PC-3 (cell line): ENCODE data around the gene STX17.

Source experiments
- EZH2 ChIP-seq: fragments of 300-600 bp; sonication (generic); IDR thresholded peaks from one replicate; pipeline ENCODE4 v1.6.1; 2017; ENCODE audit warnings: antibody characterized with exemption, mild to moderate bottlenecking, low read length; ENCODE audit not compliant: unreplicated experiment
- TF ChIP-seq, protein P1 (sequence below): fragments of 300-600 bp; sonication (generic); conservative IDR thresholded peaks from 2 replicates; pipeline ENCODE4 v1.5.1; 2017; ENCODE audit warnings: antibody characterized with exemption, low read depth, mild to moderate bottlenecking, low read length

DNA sequence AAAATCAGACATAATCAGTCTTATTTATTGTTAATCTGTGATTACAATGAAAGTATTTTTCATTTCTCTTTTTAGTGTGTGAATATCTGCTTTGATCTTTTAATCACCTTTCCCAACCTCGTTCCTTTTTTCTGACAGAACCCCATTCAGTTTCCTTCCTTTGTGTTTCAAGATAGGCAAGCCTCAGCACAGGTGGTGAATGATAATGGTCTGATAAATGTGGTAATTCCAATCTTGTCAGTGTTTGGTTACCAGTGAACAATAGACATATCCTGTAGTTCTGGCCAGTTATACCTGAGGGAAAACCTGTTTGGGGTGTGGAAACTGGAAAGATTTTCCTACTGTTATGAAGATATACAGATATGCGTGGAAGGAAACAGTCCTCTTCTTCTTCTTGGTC, 13.5 kb downstream of the STX17 start:
- TF ChIP-seq, protein P1, sequence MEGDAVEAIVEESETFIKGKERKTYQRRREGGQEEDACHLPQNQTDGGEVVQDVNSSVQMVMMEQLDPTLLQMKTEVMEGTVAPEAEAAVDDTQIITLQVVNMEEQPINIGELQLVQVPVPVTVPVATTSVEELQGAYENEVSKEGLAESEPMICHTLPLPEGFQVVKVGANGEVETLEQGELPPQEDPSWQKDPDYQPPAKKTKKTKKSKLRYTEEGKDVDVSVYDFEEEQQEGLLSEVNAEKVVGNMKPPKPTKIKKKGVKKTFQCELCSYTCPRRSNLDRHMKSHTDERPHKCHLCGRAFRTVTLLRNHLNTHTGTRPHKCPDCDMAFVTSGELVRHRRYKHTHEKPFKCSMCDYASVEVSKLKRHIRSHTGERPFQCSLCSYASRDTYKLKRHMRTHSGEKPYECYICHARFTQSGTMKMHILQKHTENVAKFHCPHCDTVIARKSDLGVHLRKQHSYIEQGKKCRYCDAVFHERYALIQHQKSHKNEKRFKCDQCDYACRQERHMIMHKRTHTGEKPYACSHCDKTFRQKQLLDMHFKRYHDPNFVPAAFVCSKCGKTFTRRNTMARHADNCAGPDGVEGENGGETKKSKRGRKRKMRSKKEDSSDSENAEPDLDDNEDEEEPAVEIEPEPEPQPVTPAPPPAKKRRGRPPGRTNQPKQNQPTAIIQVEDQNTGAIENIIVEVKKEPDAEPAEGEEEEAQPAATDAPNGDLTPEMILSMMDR, result no peak
- TF ChIP-seq EZH2, result no peak
